ENCODE data around the gene GADD45G.

- no peak for TF ChIP-seq CTCF (IDR thresholded peaks at IDR 0.05)
- TF ChIP-seq, protein P1, sequence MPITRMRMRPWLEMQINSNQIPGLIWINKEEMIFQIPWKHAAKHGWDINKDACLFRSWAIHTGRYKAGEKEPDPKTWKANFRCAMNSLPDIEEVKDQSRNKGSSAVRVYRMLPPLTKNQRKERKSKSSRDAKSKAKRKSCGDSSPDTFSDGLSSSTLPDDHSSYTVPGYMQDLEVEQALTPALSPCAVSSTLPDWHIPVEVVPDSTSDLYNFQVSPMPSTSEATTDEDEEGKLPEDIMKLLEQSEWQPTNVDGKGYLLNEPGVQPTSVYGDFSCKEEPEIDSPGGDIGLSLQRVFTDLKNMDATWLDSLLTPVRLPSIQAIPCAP (CRISPR knock-in tag; IDR thresholded peaks at IDR 0.05), result no peak
- TF ChIP-seq IRF2 (CRISPR knock-in tag; IDR thresholded peaks at IDR 0.05; ENCODE audit: borderline replicate concordance, low read depth), result no peak
Measured at GRCh38 chr9:89611425-89611824, 6.6 kb downstream of the GADD45G start.
